Liver (tissue), 9 donors: Measurements from ENCODE around the gene ACTN2. TPM values are rescaled to one million over a fixed set of nuclear protein-coding genes. Genes with fewer than 3 reads are reported as not detected.

ENCODE experiments used
- DNase-seq: peaks from one replicate; pipeline ENCODE4 v3.0.0-alpha.2; 2017; ENCODE audit warnings: low spot score
- H3K27ac ChIP-seq, 2 donors: one replicate each; pipeline ENCODE4 v1.7.0; 2013; ENCODE audit warnings: inconsistent platforms in 2 of 2, low read length in 2 of 2, control low read depth in 1 of 2, low read depth in 1 of 2, mild to moderate bottlenecking in 1 of 2
- H3K27me3 ChIP-seq, 4 donors: one replicate each; pipeline versions ENCODE4 v1.6.1 to v1.7.0; 2013; ENCODE audit warnings: low read length in 3 of 4, inconsistent platforms in 1 of 4, mild to moderate bottlenecking in 1 of 4, moderate library complexity in 1 of 4; ENCODE audit not compliant: control insufficient read depth in 4 of 4, insufficient read depth in 4 of 4
- H3K36me3 ChIP-seq, 4 donors: one replicate each; pipeline versions ENCODE4 v1.6.1 to v1.7.0; 2013; ENCODE audit warnings: low read length in 3 of 4, mild to moderate bottlenecking in 3 of 4, low read depth in 1 of 4, moderate library complexity in 1 of 4; ENCODE audit not compliant: control insufficient read depth in 4 of 4, insufficient read depth in 3 of 4
- H3K4me1 ChIP-seq, 4 donors: one replicate each; pipeline versions ENCODE4 v1.6.1 to v1.7.0; 2013; ENCODE audit warnings: low read length in 3 of 4, mild to moderate bottlenecking in 3 of 4, moderate library complexity in 1 of 4; ENCODE audit not compliant: control insufficient read depth in 4 of 4, insufficient read depth in 4 of 4
- H3K4me3 ChIP-seq, 3 donors: one replicate each; pipeline versions ENCODE4 v1.6.1 to v1.7.0; 2013; ENCODE audit warnings: low read length in 3 of 3, control low read depth in 1 of 3, low read depth in 1 of 3, mild to moderate bottlenecking in 1 of 3
- H3K9ac ChIP-seq, 2 donors: one replicate each; pipeline ENCODE4 v1.7.0; 2013; ENCODE audit warnings: low read length in 2 of 2, mild to moderate bottlenecking in 2 of 2, moderate library complexity in 2 of 2, control low read depth in 1 of 2, low read depth in 1 of 2
- H3K9me3 ChIP-seq, 4 donors: one replicate each; pipeline versions ENCODE4 v1.6.1 to v1.7.0; 2013; ENCODE audit warnings: low read length in 3 of 4; ENCODE audit not compliant: control insufficient read depth in 4 of 4
- ATF3 ChIP-seq: IDR thresholded peaks from 2 replicates; pipeline ENCODE4 v1.6.1; 2016; ENCODE audit warnings: antibody characterized with exemption
- CTCF ChIP-seq: fragments of 150-350 bp; IDR thresholded peaks from 2 replicates; pipeline ENCODE4 v1.5.1; 2017; ENCODE audit warnings: improper control_type of control experiment, low read depth, low read length; ENCODE audit not compliant: missing input control
- EGR1 ChIP-seq, 2 donors: IDR thresholded peaks; 2 replicates each; pipeline ENCODE4 v1.6.1; 2016 to 2018; ENCODE audit warnings: antibody characterized with exemption in 2 of 2, low read depth in 2 of 2
- FOXA1 ChIP-seq: IDR thresholded peaks from 2 replicates; pipeline ENCODE4 v1.6.1; 2016; ENCODE audit warnings: antibody characterized with exemption
- FOXA2 ChIP-seq: IDR thresholded peaks from 2 replicates; pipeline ENCODE4 v1.6.1; 2016; ENCODE audit warnings: antibody characterized with exemption
- GABPA ChIP-seq, 2 donors: IDR thresholded peaks in 1 of 2; conservative IDR thresholded peaks in 1 of 2; 2 replicates each; pipeline ENCODE4 v1.6.1; 2016; ENCODE audit warnings: antibody characterized with exemption in 2 of 2, mild to moderate bottlenecking in 1 of 2, moderate library complexity in 1 of 2
- HNF4A ChIP-seq, 2 donors: conservative IDR thresholded peaks; 2 replicates each; pipeline ENCODE4 v1.6.1; 2016; ENCODE audit warnings: antibody characterized with exemption in 2 of 2, mild to moderate bottlenecking in 2 of 2
- HNF4G ChIP-seq: IDR thresholded peaks from 2 replicates; pipeline ENCODE4 v1.6.1; 2016; ENCODE audit warnings: antibody characterized with exemption
- JUND ChIP-seq, 2 donors: IDR thresholded peaks; 2 replicates each; pipeline ENCODE4 v1.6.1; 2016; ENCODE audit warnings: antibody characterized with exemption in 2 of 2
- MAX ChIP-seq: IDR thresholded peaks from 2 replicates; pipeline ENCODE4 v1.6.1; 2016; ENCODE audit warnings: antibody characterized with exemption
- NR2F2 ChIP-seq: IDR thresholded peaks from 2 replicates; pipeline ENCODE4 v1.6.1; 2016; ENCODE audit warnings: antibody characterized with exemption
- RAD21 ChIP-seq, 2 donors: IDR thresholded peaks; 2 replicates each; pipeline ENCODE4 v1.6.1; 2016; ENCODE audit warnings: antibody characterized with exemption in 2 of 2, mild to moderate bottlenecking in 2 of 2
- REST ChIP-seq: IDR thresholded peaks from 2 replicates; pipeline ENCODE4 v1.6.1; 2016; ENCODE audit warnings: antibody characterized with exemption, mild to moderate bottlenecking
- RXRA ChIP-seq, 2 donors: IDR thresholded peaks; 2 replicates each; pipeline ENCODE4 v1.6.1; 2017 to 2018; ENCODE audit warnings: antibody characterized with exemption in 2 of 2, mild to moderate bottlenecking in 1 of 2
- SP1 ChIP-seq: IDR thresholded peaks from 2 replicates; pipeline ENCODE4 v1.6.1; 2018; ENCODE audit warnings: antibody characterized with exemption, mild to moderate bottlenecking
- TAF1 ChIP-seq: conservative IDR thresholded peaks from 2 replicates; pipeline ENCODE4 v1.6.1; 2016; ENCODE audit warnings: antibody characterized with exemption, mild to moderate bottlenecking
- YY1 ChIP-seq: IDR thresholded peaks from 2 replicates; pipeline ENCODE4 v1.6.1; 2016; ENCODE audit warnings: antibody characterized with exemption, mild to moderate bottlenecking
- ZBTB33 ChIP-seq: IDR thresholded peaks from 2 replicates; pipeline ENCODE4 v1.6.1; 2016; ENCODE audit warnings: antibody characterized with exemption
- WGBS: extraction: QIAGEN DNeasy Blood & Tissue Kit; methylation state at CpG from one replicate; pipeline ENCODE4 v1.1.7; 2013; 5-methylcytosine and 5-hydroxymethylcytosine counted together
- polyA plus RNA-seq, 2 donors: library from polyadenylated mRNA; stranded (reverse) in 1 of 2; unstranded in 1 of 2; fragments of 200-250 nt in 1 of 2; fragments of >200 nt in 1 of 2; fragmentation: Nextera tagmentation in 1 of 2; extraction: Ambion mirVana in 1 of 2; gene quantifications; one replicate each; pipeline versions ENCODE4 v1.2.1 to v1.2.3, GENCODE V29; 2013 to 2015
- total RNA-seq, 2 donors: library from RNA; depleted of rRNA; stranded (reverse); fragments of >200 nt; gene quantifications; one replicate each; pipeline ENCODE4 v1.2.3, GENCODE V29; 2014
- donor health status: healthy.
- donor health status: healthy.
- donor health status: healthy.
- donor health status: healthy.
- donor health status: healthy.

Gene ACTN2
- total and polyA plus RNA-seq, 4 donors, result 0.08 to 0.81 (median 0.15) TPM

GRCh38 chr1:236808005-236808404, 121.7 kb downstream of the ACTN2 start:
- TF ChIP-seq RAD21 (IDR thresholded peaks at IDR 0.05) (no peak), CTCF (no peak), RXRA (IDR thresholded peaks at IDR 0.05) (peak in 1 of 2 donors; percentile 15), NR2F2 (no peak), FOXA2 (no peak), TAF1 (no peak), HNF4G (peak; percentile 41), SP1 (peak; percentile 52), HNF4A (conservative IDR thresholded peaks at IDR 0.05) (peak in 1 of 2 donors; percentile 47)
- H3K9ac ChIP-seq, result no peak overlapping the region
- peaks cover 3 to 15% (median 14%) of the 10 kb centered on the region in 4 donors for H3K4me1 ChIP-seq
- peaks cover 2 to 25% (median 21%) of the 10 kb centered on the region in 4 donors for H3K36me3 ChIP-seq
- no peak overlapping the region for H3K27ac ChIP-seq
- DNase-seq, result no peak
- no peaks in the 10 kb centered on the region for H3K9me3 ChIP-seq
- H3K27me3 ChIP-seq, result no peaks in the 10 kb centered on the region
- 78% methylated on average over 2 of the region's 2 CpGs for WGBS
- no peak overlapping the region for H3K4me3 ChIP-seq

GRCh38 chr1:236808564-236809130, 122.3 kb downstream of the ACTN2 start:
- Histone ChIP-seq H3K9ac (no peak overlapping the region), H3K27me3 (no peaks in the 10 kb centered on the region), H3K4me3 (no peak overlapping the region), H3K4me1 (peaks cover 3 to 15% (median 14%) of the 10 kb centered on the region in 4 donors), H3K9me3 (no peaks in the 10 kb centered on the region), H3K27ac (no peak overlapping the region), H3K36me3 (peaks cover 2 to 27% (median 25%) of the 10 kb centered on the region in 4 donors)
- DNase-seq, result no peak
- TF ChIP-seq HNF4A (conservative IDR thresholded peaks at IDR 0.05) (peak; percentile 37 to 71), YY1 (no peak)
- 71% methylated on average over 8 of the region's 8 CpGs for WGBS

GRCh38 chr1:236809148-236809547, 122.8 kb downstream of the ACTN2 start:
- Histone ChIP-seq H3K36me3 (peaks cover 2 to 27% (median 24%) of the 10 kb centered on the region in 4 donors), H3K27me3 (no peaks in the 10 kb centered on the region), H3K27ac (no peak overlapping the region), H3K9ac (no peak overlapping the region), H3K4me1 (peaks cover 3 to 15% (median 14%) of the 10 kb centered on the region in 4 donors), H3K9me3 (no peaks in the 10 kb centered on the region), H3K4me3 (no peak overlapping the region)
- no peak for DNase-seq
- 77% methylated on average over 1 of the region's 1 CpG for WGBS
- TF ChIP-seq REST (no peak), TAF1 (no peak), CTCF (no peak), ATF3 (no peak), HNF4A (conservative IDR thresholded peaks at IDR 0.05) (no peak), FOXA1 (no peak), NR2F2 (no peak), MAX (no peak), JUND (IDR thresholded peaks at IDR 0.05) (no peak), GABPA (IDR thresholded peaks at IDR 0.05 in 1 of 2, conservative IDR thresholded peaks at IDR 0.05 in 1 of 2) (no peak), EGR1 (IDR thresholded peaks at IDR 0.05; ENCODE audit: low read depth in 2 of 2) (no peak), YY1 (no peak), HNF4G (no peak), ZBTB33 (no peak), FOXA2 (no peak)
